ENCODE measurements around the gene RAB20. TPM values are rescaled to one million over a fixed set of nuclear protein-coding genes. Genes with fewer than 3 reads are reported as not detected.

The RAB20 gene
- total RNA-seq, 1 donor from 2014 or later = 0.77 TPM

- TF ChIP-seq CTCF (conservative IDR thresholded peaks at IDR 0.05) = no peak
- Mint-ChIP-seq H3K27ac (ENCODE audit: unreplicated experiment) (no peak overlapping the region), H3K4me3 (no peak overlapping the region), H3K4me1 (peaks cover 14% of the 10 kb centered on the region), H3K36me3 (ENCODE audit: low read depth) (peaks cover 5% of the 10 kb centered on the region), H3K9me3 (peaks cover 3% of the 10 kb centered on the region), H3K27me3 (ENCODE audit: low read depth) (no peaks in the 10 kb centered on the region)
- no peak for DNase-seq (ENCODE audit: low read depth, low spot score)
Measured at GRCh38 chr13:110546926-110547325, 14.6 kb downstream of the RAB20 start.

- Mint-ChIP-seq H3K4me1 (peaks cover 11% of the 10 kb centered on the region), H3K27ac (ENCODE audit: unreplicated experiment) (no peak overlapping the region), H3K4me3 (no peak overlapping the region), H3K27me3 (ENCODE audit: low read depth) (no peaks in the 10 kb centered on the region), H3K9me3 (peaks cover 3% of the 10 kb centered on the region), H3K36me3 (ENCODE audit: low read depth) (peaks cover 5% of the 10 kb centered on the region)
- no peak for TF ChIP-seq CTCF (conservative IDR thresholded peaks at IDR 0.05)
- no peak for DNase-seq (ENCODE audit: low read depth, low spot score)
Measured at GRCh38 chr13:110546378-110546777, 15.1 kb downstream of the RAB20 start.

GRCh38 chr13:110542169-110542796 is 19.2 kb downstream of the RAB20 start:
- no peak overlapping the region for H3K27ac Mint-ChIP-seq (ENCODE audit: unreplicated experiment)
- no peak overlapping the region for H3K4me3 Mint-ChIP-seq
- H3K27me3 Mint-ChIP-seq (ENCODE audit: low read depth) = no peaks in the 10 kb centered on the region
- H3K36me3 Mint-ChIP-seq (ENCODE audit: low read depth) = peaks cover 5% of the 10 kb centered on the region
- DNase-seq (ENCODE audit: low read depth, low spot score) = no peak
- TF ChIP-seq CTCF (conservative IDR thresholded peaks at IDR 0.05) = no peak
- peaks cover 3% of the 10 kb centered on the region for H3K9me3 Mint-ChIP-seq
- no peaks in the 10 kb centered on the region for H3K4me1 Mint-ChIP-seq

GRCh38 chr13:110541526-110541920 is 20.0 kb downstream of the RAB20 start:
- DNase-seq (ENCODE audit: low read depth, low spot score) = no peak
- peaks cover 3% of the 10 kb centered on the region for H3K9me3 Mint-ChIP-seq
- H3K4me3 Mint-ChIP-seq = no peak overlapping the region
- TF ChIP-seq CTCF (conservative IDR thresholded peaks at IDR 0.05) = no peak
- no peaks in the 10 kb centered on the region for H3K4me1 Mint-ChIP-seq
- no peaks in the 10 kb centered on the region for H3K27me3 Mint-ChIP-seq (ENCODE audit: low read depth)
- H3K36me3 Mint-ChIP-seq (ENCODE audit: low read depth) = peaks cover 5% of the 10 kb centered on the region
- no peak overlapping the region for H3K27ac Mint-ChIP-seq (ENCODE audit: unreplicated experiment)

- TF ChIP-seq CTCF (conservative IDR thresholded peaks at IDR 0.05) = no peak
- no peaks in the 10 kb centered on the region for H3K27me3 Mint-ChIP-seq (ENCODE audit: low read depth)
- no peak overlapping the region for H3K27ac Mint-ChIP-seq (ENCODE audit: unreplicated experiment)
- no peaks in the 10 kb centered on the region for H3K4me1 Mint-ChIP-seq
- H3K4me3 Mint-ChIP-seq = no peak overlapping the region
- H3K9me3 Mint-ChIP-seq = peaks cover 3% of the 10 kb centered on the region
- H3K36me3 Mint-ChIP-seq (ENCODE audit: low read depth) = peaks cover 5% of the 10 kb centered on the region
- no peak for DNase-seq (ENCODE audit: low read depth, low spot score)
Measured at GRCh38 chr13:110540871-110541525, 20.5 kb downstream of the RAB20 start.
